ENCODE measurements around the gene FRMD4A. TPM values are rescaled to one million over a fixed set of nuclear protein-coding genes. Genes with fewer than 3 reads are reported as not detected.

FRMD4A gene
- total RNA-seq, 4 donors from 2014 or later = 13.7 to 27.2 (median 19.6) TPM

GRCh38 chr10:13654846-13655245 lies 675.9 kb downstream of the FRMD4A start:
- ATAC-seq = no peak
- Histone ChIP-seq H3K27ac (no peak overlapping the region), H3K27me3 (no peaks in the 10 kb centered on the region), H3K9me3 (no peaks in the 10 kb centered on the region), H3K4me1 (peaks cover 0 to 17% (median 9%) of the 10 kb centered on the region in 3 donors), H3K36me3 (peaks cover 0 to 84% of the 10 kb centered on the region in 2 donors), H3K4me3 (no peak overlapping the region)
- TF ChIP-seq EP300 (IDR thresholded peaks at IDR 0.05) = no peak
- no peak for TF ChIP-seq CTCF (IDR thresholded peaks at IDR 0.05)
- no peak for TF ChIP-seq POLR2AphosphoS5 (IDR thresholded peaks at IDR 0.05)
- no peak for TF ChIP-seq POLR2A (IDR thresholded peaks at IDR 0.05)
- 94% methylated on average over 2 of the region's 4 CpGs; no CpG with 5 or more reads in 1 of the 2 donors for WGBS, 2 donors (ENCODE audit: low coverage in 1 of 2)

- Histone ChIP-seq H3K9me3 (no peaks in the 10 kb centered on the region), H3K4me3 (no peak overlapping the region), H3K36me3 (peaks cover 0 to 90% of the 10 kb centered on the region in 2 donors), H3K27ac (no peak overlapping the region), H3K4me1 (peaks cover 0 to 12% (median 3%) of the 10 kb centered on the region in 3 donors), H3K27me3 (no peaks in the 10 kb centered on the region)
- WGBS, 2 donors (ENCODE audit: low coverage in 1 of 2) = 90 to 95% methylated on average over 2 of the region's 8 CpGs
- TF ChIP-seq CTCF (IDR thresholded peaks at IDR 0.05) = no peak
- TF ChIP-seq POLR2AphosphoS5 (IDR thresholded peaks at IDR 0.05) = no peak
- no peak for TF ChIP-seq EP300 (IDR thresholded peaks at IDR 0.05)
- TF ChIP-seq POLR2A (IDR thresholded peaks at IDR 0.05) = no peak
- ATAC-seq = no peak
Observed at GRCh38 chr10:13654118-13654830, 676.5 kb downstream of the FRMD4A start.

GRCh38 chr10:13652860-13653259 lies 677.9 kb downstream of the FRMD4A start:
- H3K36me3 ChIP-seq = peaks cover 0 to 100% of the 10 kb centered on the region in 2 donors
- H3K27me3 ChIP-seq = no peaks in the 10 kb centered on the region
- no peak for ATAC-seq

GRCh38 chr10:13651969-13652720 lies 678.6 kb downstream of the FRMD4A start:
- H3K4me1 ChIP-seq = no peaks in the 10 kb centered on the region
- TF ChIP-seq POLR2A (IDR thresholded peaks at IDR 0.05) (no peak), EP300 (IDR thresholded peaks at IDR 0.05) (no peak), POLR2AphosphoS5 (IDR thresholded peaks at IDR 0.05) (no peak), CTCF (IDR thresholded peaks at IDR 0.05) (no peak)
- WGBS, 2 donors (ENCODE audit: low coverage in 1 of 2) = 68 to 81% methylated on average over 3 to 5 of the region's 5 CpGs
- ATAC-seq = no peak
- H3K27ac ChIP-seq = no peak overlapping the region
- H3K9me3 ChIP-seq = no peaks in the 10 kb centered on the region
- peaks cover 0 to 100% of the 10 kb centered on the region in 2 donors for H3K36me3 ChIP-seq
- H3K27me3 ChIP-seq = no peaks in the 10 kb centered on the region
- H3K4me3 ChIP-seq = no peak overlapping the region

More at GRCh38 chr10:13652860-13653259, 677.9 kb downstream of the FRMD4A start:
- no peak for TF ChIP-seq POLR2A (IDR thresholded peaks at IDR 0.05)
- TF ChIP-seq POLR2AphosphoS5 (IDR thresholded peaks at IDR 0.05) = no peak
- TF ChIP-seq EP300 (IDR thresholded peaks at IDR 0.05) = no peak
- TF ChIP-seq CTCF (IDR thresholded peaks at IDR 0.05) = no peak
- no peak overlapping the region for H3K4me3 ChIP-seq
- 69 to 84% methylated on average over 2 to 3 of the region's 6 CpGs for WGBS, 2 donors (ENCODE audit: low coverage in 1 of 2)
- no peaks in the 10 kb centered on the region for H3K4me1 ChIP-seq
- no peak overlapping the region for H3K27ac ChIP-seq
- no peaks in the 10 kb centered on the region for H3K9me3 ChIP-seq
